Ishikawa (cell line): Measurements from ENCODE around the gene SNX24.

Experiments used
- EGR1 ChIP-seq: IDR thresholded peaks from 2 replicates; pipeline ENCODE4 v1.6.1; 2012
- NFIC ChIP-seq: IDR thresholded peaks from 2 replicates; pipeline ENCODE4 v1.6.1; 2012
- TAF1 ChIP-seq: IDR thresholded peaks from 2 replicates; pipeline ENCODE4 v1.6.1; 2012; ENCODE audit warnings: low read depth, mild to moderate bottlenecking

DNA sequence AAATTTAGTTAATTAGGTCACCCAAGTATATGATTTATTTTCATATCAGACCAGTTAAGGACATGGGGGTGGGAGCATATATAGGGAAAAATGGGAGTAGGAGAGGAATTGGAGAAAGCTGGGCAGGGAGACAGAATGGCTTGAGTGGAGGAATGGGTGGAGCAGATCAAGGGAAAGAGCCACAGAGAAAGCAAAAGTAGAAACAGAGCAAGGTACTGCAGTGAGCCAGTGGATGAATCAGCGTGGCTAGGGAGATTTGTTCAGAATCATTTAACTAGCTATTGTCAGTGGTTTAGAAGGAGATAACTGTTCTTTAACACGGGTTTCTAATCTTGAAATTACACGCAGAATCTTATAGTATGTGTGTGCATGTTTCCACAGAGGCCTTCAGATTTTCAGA, 37.4 kb downstream of the SNX24 start:
- TF ChIP-seq EGR1: no peak
- no peak for TF ChIP-seq TAF1
- TF ChIP-seq NFIC: no peak
